ENCODE data around the gene PAX2. TPM values are rescaled to one million over a fixed set of nuclear protein-coding genes. Genes with fewer than 3 reads are reported as not detected.

The PAX2 gene
- total and polyA plus RNA-seq, 2 experiments from 2014 or later: not detected

- TF ChIP-seq, protein P1, sequence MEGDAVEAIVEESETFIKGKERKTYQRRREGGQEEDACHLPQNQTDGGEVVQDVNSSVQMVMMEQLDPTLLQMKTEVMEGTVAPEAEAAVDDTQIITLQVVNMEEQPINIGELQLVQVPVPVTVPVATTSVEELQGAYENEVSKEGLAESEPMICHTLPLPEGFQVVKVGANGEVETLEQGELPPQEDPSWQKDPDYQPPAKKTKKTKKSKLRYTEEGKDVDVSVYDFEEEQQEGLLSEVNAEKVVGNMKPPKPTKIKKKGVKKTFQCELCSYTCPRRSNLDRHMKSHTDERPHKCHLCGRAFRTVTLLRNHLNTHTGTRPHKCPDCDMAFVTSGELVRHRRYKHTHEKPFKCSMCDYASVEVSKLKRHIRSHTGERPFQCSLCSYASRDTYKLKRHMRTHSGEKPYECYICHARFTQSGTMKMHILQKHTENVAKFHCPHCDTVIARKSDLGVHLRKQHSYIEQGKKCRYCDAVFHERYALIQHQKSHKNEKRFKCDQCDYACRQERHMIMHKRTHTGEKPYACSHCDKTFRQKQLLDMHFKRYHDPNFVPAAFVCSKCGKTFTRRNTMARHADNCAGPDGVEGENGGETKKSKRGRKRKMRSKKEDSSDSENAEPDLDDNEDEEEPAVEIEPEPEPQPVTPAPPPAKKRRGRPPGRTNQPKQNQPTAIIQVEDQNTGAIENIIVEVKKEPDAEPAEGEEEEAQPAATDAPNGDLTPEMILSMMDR (IDR thresholded peaks at IDR 0.05; ENCODE audit: poor library complexity): no peak
- TF ChIP-seq EZH2phosphoT487 (IDR thresholded peaks at IDR 0.05; ENCODE audit: low read depth, severe bottlenecking, unreplicated experiment): no peak
- TF ChIP-seq EZH2 (IDR thresholded peaks at IDR 0.05; ENCODE audit: borderline replicate concordance): no peak
- Histone ChIP-seq H2AFZ (no peak overlapping the region), H3K4me1 (ENCODE audit: insufficient read depth) (peaks cover 29% of the 10 kb centered on the region), H3K27ac (no peak overlapping the region), H3K9me2 (replicated peaks; ENCODE audit: insufficient read depth) (no peaks in the 10 kb centered on the region), H3K27me3 (peaks cover 89% of the 10 kb centered on the region), H3K4me2 (no peak overlapping the region), H3K9me3 (ENCODE audit: low read depth) (no peaks in the 10 kb centered on the region), H3K4me3 (no peak overlapping the region), H4K20me1 (ENCODE audit: insufficient read depth, poor library complexity, severe bottlenecking) (no peaks in the 10 kb centered on the region), H3K36me3 (replicated peaks; ENCODE audit: insufficient read depth, low read depth) (no peaks in the 10 kb centered on the region), H3K79me2 (no peaks in the 10 kb centered on the region)
- 88% methylated on average over 1 of the region's 1 CpG for WGBS (ENCODE audit: low lambda C conversion rate, missing lambda C conversion rate)
- no peak for DNase-seq (ENCODE audit: low spot score)
Observed at GRCh38 chr10:100831742-100832141, 86.4 kb downstream of the PAX2 start.

DNA sequence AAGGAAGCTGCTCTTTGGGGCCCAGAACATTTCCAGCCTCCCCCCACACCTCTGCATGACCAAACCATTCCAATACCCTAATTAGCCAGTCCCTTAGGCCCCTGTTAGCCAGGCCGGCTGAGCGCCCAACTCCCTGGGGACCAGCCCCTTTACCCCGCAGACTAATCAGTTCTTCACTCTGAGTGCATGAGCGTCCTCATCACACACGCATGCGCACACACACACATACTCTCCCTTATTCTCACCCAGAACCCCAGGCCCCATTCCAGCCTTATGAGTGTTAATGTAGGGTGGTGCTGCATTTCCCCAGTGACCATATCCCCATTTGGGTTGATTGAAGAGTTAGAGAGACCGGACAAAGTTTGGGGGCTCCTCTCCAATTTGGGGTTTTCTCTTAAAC is 90.4 kb downstream of the PAX2 start:
- no peaks in the 10 kb centered on the region for H3K79me2 ChIP-seq
- H3K27me3 ChIP-seq: peaks cover 76% of the 10 kb centered on the region
- no peaks in the 10 kb centered on the region for H3K9me3 ChIP-seq (ENCODE audit: low read depth)
- TF ChIP-seq EZH2 (IDR thresholded peaks at IDR 0.05; ENCODE audit: borderline replicate concordance): no peak
- TF ChIP-seq EZH2phosphoT487 (IDR thresholded peaks at IDR 0.05; ENCODE audit: low read depth, severe bottlenecking, unreplicated experiment): no peak
- TF ChIP-seq, protein P1 (IDR thresholded peaks at IDR 0.05; ENCODE audit: poor library complexity): no peak
- H4K20me1 ChIP-seq (ENCODE audit: insufficient read depth, poor library complexity, severe bottlenecking): no peaks in the 10 kb centered on the region
- no peak overlapping the region for H2AFZ ChIP-seq
- H3K4me1 ChIP-seq (ENCODE audit: insufficient read depth): no peaks in the 10 kb centered on the region
- DNase-seq (ENCODE audit: low spot score): no peak
- H3K27ac ChIP-seq: no peak overlapping the region
- H3K4me3 ChIP-seq: no peak overlapping the region
- H3K4me2 ChIP-seq: no peak overlapping the region
- WGBS (ENCODE audit: low lambda C conversion rate, missing lambda C conversion rate): 76% methylated on average over 7 of the region's 7 CpGs
- H3K9me2 ChIP-seq (replicated peaks; ENCODE audit: insufficient read depth): no peaks in the 10 kb centered on the region
- H3K36me3 ChIP-seq (replicated peaks; ENCODE audit: insufficient read depth, low read depth): no peaks in the 10 kb centered on the region

DNA sequence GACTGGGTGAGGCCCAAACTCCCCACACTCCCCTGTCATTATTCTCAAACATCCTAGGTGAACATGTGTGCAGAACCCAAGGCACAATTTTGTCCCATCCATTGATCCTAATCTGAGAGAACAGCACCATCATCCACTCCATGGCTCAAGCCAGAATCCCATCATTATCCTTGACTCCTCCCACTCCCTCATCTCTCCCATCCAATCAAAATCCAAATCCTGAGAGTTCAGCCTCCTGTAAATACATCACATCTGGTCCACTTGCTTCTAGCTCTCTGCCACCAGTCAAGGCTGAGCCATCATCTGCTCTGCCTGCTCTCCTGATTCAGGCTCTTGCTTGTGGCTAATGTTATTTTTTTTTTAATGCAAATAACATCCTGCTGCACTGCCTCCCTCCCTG is 91.5 kb downstream of the PAX2 start:
- Histone ChIP-seq H3K4me1 (ENCODE audit: insufficient read depth) (no peaks in the 10 kb centered on the region), H3K79me2 (no peaks in the 10 kb centered on the region), H3K36me3 (replicated peaks; ENCODE audit: insufficient read depth, low read depth) (no peaks in the 10 kb centered on the region), H3K27ac (no peak overlapping the region), H3K9me2 (replicated peaks; ENCODE audit: insufficient read depth) (no peaks in the 10 kb centered on the region), H3K4me3 (no peak overlapping the region), H3K27me3 (peaks cover 74% of the 10 kb centered on the region), H3K4me2 (no peak overlapping the region), H2AFZ (no peak overlapping the region), H4K20me1 (ENCODE audit: insufficient read depth, poor library complexity, severe bottlenecking) (no peaks in the 10 kb centered on the region), H3K9me3 (ENCODE audit: low read depth) (no peaks in the 10 kb centered on the region)
- no peak for TF ChIP-seq EZH2 (IDR thresholded peaks at IDR 0.05; ENCODE audit: borderline replicate concordance)
- TF ChIP-seq EZH2phosphoT487 (IDR thresholded peaks at IDR 0.05; ENCODE audit: low read depth, severe bottlenecking, unreplicated experiment): no peak
- TF ChIP-seq, protein P1 (IDR thresholded peaks at IDR 0.05; ENCODE audit: poor library complexity): no peak
- DNase-seq (ENCODE audit: low spot score): no peak

- H3K4me2 ChIP-seq: no peak overlapping the region
- no peak for DNase-seq (ENCODE audit: low spot score)
- H3K4me1 ChIP-seq (ENCODE audit: insufficient read depth): no peaks in the 10 kb centered on the region
- H4K20me1 ChIP-seq (ENCODE audit: insufficient read depth, poor library complexity, severe bottlenecking): no peaks in the 10 kb centered on the region
- H3K27ac ChIP-seq: no peak overlapping the region
- no peaks in the 10 kb centered on the region for H3K79me2 ChIP-seq
- no peak overlapping the region for H2AFZ ChIP-seq
- no peak overlapping the region for H3K4me3 ChIP-seq
- H3K27me3 ChIP-seq: peaks cover 71% of the 10 kb centered on the region
- H3K9me3 ChIP-seq (ENCODE audit: low read depth): no peaks in the 10 kb centered on the region
- H3K36me3 ChIP-seq (replicated peaks; ENCODE audit: insufficient read depth, low read depth): no peaks in the 10 kb centered on the region
- TF ChIP-seq EZH2phosphoT487 (IDR thresholded peaks at IDR 0.05; ENCODE audit: low read depth, severe bottlenecking, unreplicated experiment) (no peak), EZH2 (IDR thresholded peaks at IDR 0.05; ENCODE audit: borderline replicate concordance) (no peak)
- TF ChIP-seq, protein P1 (IDR thresholded peaks at IDR 0.05; ENCODE audit: poor library complexity): no peak
- no peaks in the 10 kb centered on the region for H3K9me2 ChIP-seq (replicated peaks; ENCODE audit: insufficient read depth)
- WGBS (ENCODE audit: low lambda C conversion rate, missing lambda C conversion rate): 55% methylated on average over 3 of the region's 3 CpGs
Observed at GRCh38 chr10:100837300-100837699, 91.9 kb downstream of the PAX2 start.

Data from hepatocyte (in vitro differentiated cells).